Type B pancreatic cell (in vitro differentiated cells): ENCODE measurements around the gene ARHGDIA. TPM values are rescaled to one million over a fixed set of nuclear protein-coding genes. Genes with fewer than 3 reads are reported as not detected.

Experiments
- DNase-seq: peaks from one replicate; pipeline ENCODE4 v3.0.0; 2021; ENCODE audit warnings: mixed read lengths; ENCODE audit not compliant: unreplicated experiment; ENCODE audit errors: extremely low spot score
- H3K27ac Mint-ChIP-seq: 2 replicates; pipeline ENCODE4 v1.8.0; 2021; ENCODE audit warnings: mild to moderate bottlenecking, mixed read lengths
- H3K27me3 Mint-ChIP-seq: 2 replicates; pipeline ENCODE4 v1.8.0; 2021; ENCODE audit warnings: mixed read lengths
- H3K36me3 Mint-ChIP-seq: 2 replicates; pipeline ENCODE4 v1.8.0; 2021; ENCODE audit warnings: mixed read lengths
- H3K4me1 Mint-ChIP-seq: one replicate; pipeline ENCODE4 v1.8.0; 2021; ENCODE audit warnings: mixed read lengths; ENCODE audit not compliant: unreplicated experiment
- H3K4me3 Mint-ChIP-seq: 2 replicates; pipeline ENCODE4 v1.8.0; 2021; ENCODE audit warnings: mild to moderate bottlenecking, mixed read lengths
- H3K9me3 Mint-ChIP-seq: 2 replicates; pipeline ENCODE4 v1.8.0; 2021; ENCODE audit warnings: mixed read lengths
- CTCF ChIP-seq: fragments of 200-600 bp; sonication (generic); conservative IDR thresholded peaks from 2 replicates; pipeline ENCODE4 v1.5.0; 2021; ENCODE audit warnings: antibody characterized with exemption, mild to moderate bottlenecking
- total RNA-seq: library from RNA; stranded (reverse); gene quantifications from 2 replicates; pipeline ENCODE4 v1.2.1, GENCODE V29; 2021; ENCODE audit warnings: low replicate concordance

Gene ARHGDIA
- total RNA-seq, 1 donor from 2014 or later: 250 TPM

GRCh38 chr17:81904600-81905423, 33.7 kb upstream of the ARHGDIA start:
- Mint-ChIP-seq H3K36me3 (peaks cover 12% of the 10 kb centered on the region), H3K27ac (no peak overlapping the region), H3K4me1 (peaks cover 7% of the 10 kb centered on the region), H3K9me3 (no peaks in the 10 kb centered on the region), H3K27me3 (peaks cover 9% of the 10 kb centered on the region), H3K4me3 (no peak overlapping the region)
- no peak for TF ChIP-seq CTCF
- no peak for DNase-seq

- peaks cover 9% of the 10 kb centered on the region for H3K27me3 Mint-ChIP-seq
- no peak overlapping the region for H3K27ac Mint-ChIP-seq
- no peak overlapping the region for H3K4me3 Mint-ChIP-seq
- no peaks in the 10 kb centered on the region for H3K9me3 Mint-ChIP-seq
- H3K36me3 Mint-ChIP-seq: peaks cover 12% of the 10 kb centered on the region
- no peak for DNase-seq
- no peak for TF ChIP-seq CTCF
- H3K4me1 Mint-ChIP-seq: peaks cover 7% of the 10 kb centered on the region
These were observed 32.9 kb upstream of the ARHGDIA start for GRCh38 chr17:81903896-81904599.

DNA sequence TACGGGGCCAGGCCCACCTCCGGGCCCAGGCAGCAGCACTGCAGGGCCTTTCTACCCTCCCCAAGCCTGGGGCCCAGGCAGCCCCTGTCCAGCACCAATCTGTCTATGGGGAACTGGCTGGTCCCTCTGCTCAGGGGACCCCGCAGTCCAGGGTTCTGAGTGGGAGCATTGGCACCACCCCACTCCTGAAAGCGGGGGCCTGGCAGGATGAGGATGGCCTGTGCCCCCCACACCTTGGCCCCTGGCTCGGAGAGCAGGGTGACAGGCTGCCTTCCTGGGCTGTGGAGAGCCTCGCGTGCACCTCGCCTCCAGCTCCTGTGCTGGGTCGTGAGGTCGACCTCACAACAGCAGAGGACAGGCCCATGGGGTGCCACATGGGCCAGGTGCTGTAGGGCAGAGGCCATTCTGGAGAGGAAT, 32.3 kb upstream of the ARHGDIA start:
- no peak for DNase-seq
- peak overlapping the region; percentile 61 for H3K4me3 Mint-ChIP-seq
- H3K27me3 Mint-ChIP-seq: peaks cover 9% of the 10 kb centered on the region
- H3K36me3 Mint-ChIP-seq: peaks cover 12% of the 10 kb centered on the region
- H3K9me3 Mint-ChIP-seq: no peaks in the 10 kb centered on the region
- TF ChIP-seq CTCF: no peak
- no peak overlapping the region for H3K27ac Mint-ChIP-seq
- H3K4me1 Mint-ChIP-seq: peaks cover 7% of the 10 kb centered on the region

- Mint-ChIP-seq H3K4me1 (peaks cover 7% of the 10 kb centered on the region), H3K36me3 (peaks cover 14% of the 10 kb centered on the region), H3K27ac (no peak overlapping the region), H3K4me3 (no peak overlapping the region), H3K27me3 (peaks cover 9% of the 10 kb centered on the region), H3K9me3 (no peaks in the 10 kb centered on the region)
- DNase-seq: no peak
- no peak for TF ChIP-seq CTCF
These were observed 31.7 kb upstream of the ARHGDIA start for GRCh38 chr17:81902653-81903414.

DNA sequence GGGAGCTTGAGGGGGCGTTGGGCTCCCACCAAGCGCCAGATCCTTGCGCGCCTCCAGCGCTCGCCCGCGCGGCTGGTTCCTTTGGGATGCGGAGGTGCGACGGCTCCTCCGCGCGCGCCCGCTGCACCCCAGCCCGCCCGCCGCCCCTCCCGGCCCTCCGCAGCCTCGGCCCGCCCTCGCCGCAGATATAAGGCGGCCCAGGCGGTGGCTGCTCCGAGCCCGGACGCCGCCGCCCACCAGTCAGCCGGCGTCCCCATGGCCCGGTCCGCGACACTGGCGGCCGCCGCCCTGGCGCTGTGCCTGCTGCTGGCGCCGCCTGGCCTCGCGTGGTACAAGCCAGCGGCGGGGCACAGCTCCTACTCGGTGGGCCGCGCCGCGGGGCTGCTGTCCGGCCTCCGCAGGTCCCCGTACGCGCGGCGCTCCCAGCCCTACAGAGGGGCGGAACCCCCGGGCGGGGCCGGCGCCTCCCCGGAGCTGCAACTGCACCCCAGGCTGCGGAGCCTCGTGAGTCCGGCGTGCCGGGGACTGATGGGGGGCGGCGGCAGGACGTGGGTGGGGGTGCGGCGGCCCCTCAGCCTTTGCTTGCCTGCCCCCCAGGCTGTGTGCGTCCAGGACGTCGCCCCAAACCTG, 31.0 kb upstream of the ARHGDIA start, which contains the start of gene NPB:
TSS of gene NPB (plus strand) at position 216 of the 630 bp plus-strand sequence. CDS start at position 256, 40 bp downstream.
- no peak within 1 kb of the TSS for H3K27ac Mint-ChIP-seq
- H3K4me1 Mint-ChIP-seq: peaks cover 7% of the 10 kb centered on the region
- no peaks in the 10 kb centered on the region for H3K9me3 Mint-ChIP-seq
- H3K36me3 Mint-ChIP-seq: peaks cover 15% of the 10 kb centered on the region
- peaks cover 9% of the 10 kb centered on the region for H3K27me3 Mint-ChIP-seq
- H3K4me3 Mint-ChIP-seq: peak within 1 kb of the TSS; percentile 77
- DNase-seq: no peak
- no peak for TF ChIP-seq CTCF
